Activated CD8-positive, alpha-beta memory T cell treated with anti-CD3 and anti-CD28 coated beads for 24 hours (primary cell): ENCODE measurements around the gene SPDYE4.
A peak's percentile ranks its signal among the peaks of the same experiment; 100 is the strongest.

Experiments used
- DNase-seq: peaks from one replicate; pipeline ENCODE4 v3.0.0-alpha.2; 2020

Gene SPDYE4

GRCh38 chr17:8740486-8740885 is 17.9 kb downstream of the SPDYE4 start:
- DNase-seq, result peak; percentile 77

- DNase-seq, result no peak
Measured at GRCh38 chr17:8739097-8739496, 19.2 kb downstream of the SPDYE4 start.

- no peak for DNase-seq
Measured at GRCh38 chr17:8736796-8737195, 21.6 kb downstream of the SPDYE4 start.

GRCh38 chr17:8736362-8736761 is 22.0 kb downstream of the SPDYE4 start:
- DNase-seq, result no peak

GRCh38 chr17:8735336-8735939 is 22.9 kb downstream of the SPDYE4 start:
- DNase-seq, result no peak

- no peak for DNase-seq
Measured at GRCh38 chr17:8734876-8735275, 23.5 kb downstream of the SPDYE4 start.

GRCh38 chr17:8732406-8733085 is 25.8 kb downstream of the SPDYE4 start:
- no peak for DNase-seq

GRCh38 chr17:8729860-8730259 is 28.5 kb downstream of the SPDYE4 start:
- DNase-seq, result no peak

- DNase-seq, result no peak
Measured at GRCh38 chr17:8729421-8729820, 28.9 kb downstream of the SPDYE4 start.

- no peak for DNase-seq
Measured at GRCh38 chr17:8728971-8729370, 29.4 kb downstream of the SPDYE4 start.

- DNase-seq, result no peak
Measured at GRCh38 chr17:8728251-8728938, 30.0 kb downstream of the SPDYE4 start.

GRCh38 chr17:8726941-8727555 is 31.3 kb downstream of the SPDYE4 start:
- no peak for DNase-seq

GRCh38 chr17:8725881-8726876 is 32.2 kb downstream of the SPDYE4 start:
- DNase-seq, result no peak

- DNase-seq, result no peak
Measured at GRCh38 chr17:8724451-8724850, 33.9 kb downstream of the SPDYE4 start.

- no peak for DNase-seq
Measured at GRCh38 chr17:8720596-8720995, 37.8 kb downstream of the SPDYE4 start.

GRCh38 chr17:8719291-8720246 is 38.8 kb downstream of the SPDYE4 start:
- DNase-seq, result no peak

GRCh38 chr17:8718001-8718563 is 40.3 kb downstream of the SPDYE4 start:
- no peak for DNase-seq

GRCh38 chr17:8713878-8714277 is 44.5 kb downstream of the SPDYE4 start:
- no peak for DNase-seq

- DNase-seq, result no peak
Measured at GRCh38 chr17:8713315-8713714, 45.0 kb downstream of the SPDYE4 start.

- DNase-seq, result no peak
Measured at GRCh38 chr17:8712698-8713097, 45.6 kb downstream of the SPDYE4 start.

- no peak for DNase-seq
Measured at GRCh38 chr17:8711291-8711690, 47.1 kb downstream of the SPDYE4 start.
